ENCODE measurements around the gene FASTKD3.

The FASTKD3 gene

DNA sequence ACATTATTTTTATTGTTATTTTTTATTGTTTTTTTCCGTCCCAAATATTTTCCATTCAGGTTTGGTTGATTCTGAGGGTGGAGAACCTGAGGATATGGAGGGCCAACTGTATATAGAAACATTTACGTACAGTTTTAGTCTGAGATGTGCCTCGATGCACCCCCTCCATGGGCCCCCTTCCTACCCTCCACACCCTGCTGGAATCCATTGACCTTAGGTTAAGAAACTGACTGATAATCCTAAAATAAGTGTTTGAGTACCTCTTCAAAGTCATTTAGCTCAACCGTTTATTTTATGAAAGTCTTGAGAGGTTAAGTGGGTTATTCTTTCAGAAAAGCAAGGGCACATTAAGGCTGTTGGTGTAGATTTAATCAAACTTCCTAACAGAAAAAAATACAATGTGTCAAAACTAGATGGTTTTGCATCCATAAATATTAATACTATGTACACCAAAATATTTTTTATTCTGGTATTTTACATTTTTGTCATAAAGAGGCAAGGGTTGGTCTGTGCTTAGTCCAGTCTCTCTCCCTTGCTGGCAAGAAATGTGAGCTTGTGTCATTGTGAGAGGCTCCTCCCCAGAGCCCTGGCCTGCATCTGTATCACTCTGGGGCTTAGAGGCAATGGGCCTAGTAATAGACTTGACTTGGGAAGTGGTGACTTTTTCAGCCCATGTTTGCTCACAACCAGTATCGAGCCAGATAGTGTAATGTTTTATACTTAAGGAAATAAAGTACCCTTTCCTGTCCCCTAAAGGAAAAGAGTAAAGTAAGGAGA, 15.8 kb upstream of the FASTKD3 start:
- H3K9me3 ChIP-seq = no peaks in the 10 kb centered on the region
- no peaks in the 10 kb centered on the region for H3K27me3 ChIP-seq
- peaks cover 28 to 74% (median 63%) of the 10 kb centered on the region in 3 donors for H3K36me3 ChIP-seq
- no peaks in the 10 kb centered on the region for H3K4me1 ChIP-seq
- TF ChIP-seq, protein P1, sequence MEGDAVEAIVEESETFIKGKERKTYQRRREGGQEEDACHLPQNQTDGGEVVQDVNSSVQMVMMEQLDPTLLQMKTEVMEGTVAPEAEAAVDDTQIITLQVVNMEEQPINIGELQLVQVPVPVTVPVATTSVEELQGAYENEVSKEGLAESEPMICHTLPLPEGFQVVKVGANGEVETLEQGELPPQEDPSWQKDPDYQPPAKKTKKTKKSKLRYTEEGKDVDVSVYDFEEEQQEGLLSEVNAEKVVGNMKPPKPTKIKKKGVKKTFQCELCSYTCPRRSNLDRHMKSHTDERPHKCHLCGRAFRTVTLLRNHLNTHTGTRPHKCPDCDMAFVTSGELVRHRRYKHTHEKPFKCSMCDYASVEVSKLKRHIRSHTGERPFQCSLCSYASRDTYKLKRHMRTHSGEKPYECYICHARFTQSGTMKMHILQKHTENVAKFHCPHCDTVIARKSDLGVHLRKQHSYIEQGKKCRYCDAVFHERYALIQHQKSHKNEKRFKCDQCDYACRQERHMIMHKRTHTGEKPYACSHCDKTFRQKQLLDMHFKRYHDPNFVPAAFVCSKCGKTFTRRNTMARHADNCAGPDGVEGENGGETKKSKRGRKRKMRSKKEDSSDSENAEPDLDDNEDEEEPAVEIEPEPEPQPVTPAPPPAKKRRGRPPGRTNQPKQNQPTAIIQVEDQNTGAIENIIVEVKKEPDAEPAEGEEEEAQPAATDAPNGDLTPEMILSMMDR (IDR thresholded peaks at IDR 0.05) = no peak
- DNase-seq = no peak
- H3K4me3 ChIP-seq = no peak overlapping the region
- intact Hi-C loops (cut with DNase I; ENCODE audit: low total_unique reads) = no loop called here
- no peak overlapping the region for H3K27ac ChIP-seq

DNA sequence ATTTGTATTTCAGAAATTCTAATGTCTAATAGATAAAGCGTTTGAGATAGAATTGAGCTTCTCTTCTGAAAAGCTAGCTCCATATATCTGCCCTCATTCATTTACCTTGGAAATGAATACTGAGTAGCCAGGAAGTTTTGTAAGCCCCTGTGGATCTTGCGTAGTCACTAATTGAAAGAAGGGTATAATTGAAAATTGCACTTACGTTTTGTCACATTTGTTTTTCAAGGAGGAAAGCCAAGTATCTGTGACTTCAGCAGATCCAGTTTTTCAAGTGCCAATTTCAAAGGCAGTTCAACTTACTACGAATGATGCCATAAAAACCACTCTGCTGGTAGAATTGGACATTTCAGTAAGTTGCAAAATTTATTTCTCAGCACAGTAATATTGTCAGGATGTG, 14.1 kb upstream of the FASTKD3 start:
- DNase-seq = no peak
- H3K4me3 ChIP-seq = no peak overlapping the region
- no peak overlapping the region for H3K27ac ChIP-seq
- intact Hi-C loops (cut with DNase I; ENCODE audit: low total_unique reads) = no loop called here
- H3K4me1 ChIP-seq = no peaks in the 10 kb centered on the region
- peaks cover 20 to 78% (median 67%) of the 10 kb centered on the region in 3 donors for H3K36me3 ChIP-seq
- TF ChIP-seq, protein P1 (IDR thresholded peaks at IDR 0.05) = no peak
- H3K27me3 ChIP-seq = no peaks in the 10 kb centered on the region
- no peaks in the 10 kb centered on the region for H3K9me3 ChIP-seq

DNA sequence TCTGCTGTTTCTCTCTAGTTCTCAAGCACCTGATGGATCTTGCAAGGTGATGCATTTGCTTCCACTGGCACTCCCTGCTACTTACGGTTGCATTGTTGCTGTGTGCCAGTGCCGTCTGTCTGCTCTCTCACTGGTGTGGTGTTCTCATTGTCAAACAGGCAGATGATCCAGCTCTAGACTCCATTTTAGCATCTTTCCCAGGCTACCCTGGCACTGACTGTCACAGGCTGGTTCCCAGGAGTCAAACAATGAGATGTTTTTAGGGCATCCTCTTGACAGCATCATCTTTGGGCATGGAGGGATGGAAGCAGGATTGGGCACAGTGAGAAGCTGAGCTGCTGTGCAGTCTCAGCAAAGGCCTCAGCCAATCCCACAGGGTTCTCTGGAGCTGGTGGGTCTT, 13.0 kb upstream of the FASTKD3 start:
- no peaks in the 10 kb centered on the region for H3K9me3 ChIP-seq
- TF ChIP-seq, protein P1 (IDR thresholded peaks at IDR 0.05) = no peak
- peaks cover 23 to 86% (median 71%) of the 10 kb centered on the region in 3 donors for H3K36me3 ChIP-seq
- intact Hi-C loops (cut with DNase I; ENCODE audit: low total_unique reads) = no loop called here
- H3K4me3 ChIP-seq = no peak overlapping the region
- no peak overlapping the region for H3K27ac ChIP-seq
- DNase-seq = no peak
- no peaks in the 10 kb centered on the region for H3K27me3 ChIP-seq
- peaks cover 0 to 3% (median 0%) of the 10 kb centered on the region in 4 donors for H3K4me1 ChIP-seq

DNA sequence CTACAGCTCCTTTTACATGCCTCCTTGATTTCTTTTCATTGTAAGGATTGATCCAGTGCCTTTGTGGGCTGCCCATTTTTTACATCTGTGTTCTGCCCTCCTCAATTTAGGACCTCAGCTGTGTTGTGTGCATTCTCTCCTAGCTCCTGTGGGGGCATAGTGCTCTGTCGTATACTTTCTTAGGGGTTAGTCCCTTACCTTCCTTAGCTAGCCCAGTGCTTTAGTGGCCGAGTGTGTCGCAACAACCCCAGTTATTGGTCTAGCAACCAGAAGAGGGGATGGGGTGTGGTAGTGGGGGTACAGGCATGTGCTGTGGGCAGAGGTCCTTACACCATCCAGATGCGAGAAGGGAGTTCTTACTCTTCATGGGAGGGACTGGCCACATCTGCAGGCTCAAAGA, 12.3 kb upstream of the FASTKD3 start:
- Histone ChIP-seq H3K4me1 (peaks cover 0 to 3% (median 0%) of the 10 kb centered on the region in 4 donors), H3K27me3 (no peaks in the 10 kb centered on the region), H3K36me3 (peaks cover 29 to 88% (median 77%) of the 10 kb centered on the region in 3 donors), H3K27ac (no peak overlapping the region), H3K9me3 (no peaks in the 10 kb centered on the region), H3K4me3 (no peak overlapping the region)
- DNase-seq = no peak
- TF ChIP-seq, protein P1 (IDR thresholded peaks at IDR 0.05) = no peak
- intact Hi-C loops (cut with DNase I; ENCODE audit: low total_unique reads) = no loop called here

DNA sequence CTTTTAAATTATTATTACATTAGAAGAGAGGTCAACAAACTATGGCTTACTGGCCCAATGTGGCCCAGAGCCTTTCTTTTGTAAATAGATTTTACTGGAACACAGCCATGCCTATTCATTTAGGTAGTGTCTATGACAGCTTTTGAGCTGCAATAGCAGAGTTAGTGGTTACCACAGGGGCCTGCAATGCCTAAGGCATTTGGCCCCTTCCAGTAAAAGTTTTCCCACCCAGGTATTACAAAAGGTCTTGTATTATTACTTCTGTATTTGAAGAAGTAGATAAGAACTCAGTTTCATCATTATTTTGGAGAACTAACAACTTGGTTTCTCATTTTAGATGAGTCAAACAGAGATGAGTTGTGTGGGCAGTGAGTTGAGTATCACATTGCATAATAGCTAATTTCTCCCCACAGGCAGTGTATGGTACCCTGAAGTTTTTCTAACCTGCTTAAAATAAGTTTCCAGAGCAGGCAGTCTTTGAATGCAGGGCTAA, 9.6 kb upstream of the FASTKD3 start:
- DNase-seq = no peak
- H3K4me3 ChIP-seq = no peak overlapping the region
- H3K9me3 ChIP-seq = no peaks in the 10 kb centered on the region
- H3K4me1 ChIP-seq = peaks cover 0 to 3% (median 0%) of the 10 kb centered on the region in 4 donors
- peaks cover 28 to 82% (median 73%) of the 10 kb centered on the region in 3 donors for H3K36me3 ChIP-seq
- H3K27ac ChIP-seq = no peak overlapping the region
- no peaks in the 10 kb centered on the region for H3K27me3 ChIP-seq
- TF ChIP-seq, protein P1 (IDR thresholded peaks at IDR 0.05) = no peak
- intact Hi-C loops (cut with DNase I; ENCODE audit: low total_unique reads) = loop anchor here (10.0 kb wide), 1 partner anchor 1666 kb away; the partner anchor contains the start of gene SEMA5A
